Heart left ventricle (tissue), 16 donors: ENCODE measurements around the gene VWC2. TPM values are rescaled to one million over a fixed set of nuclear protein-coding genes. Genes with fewer than 3 reads are reported as not detected.

ENCODE experiments used
- ATAC-seq, 4 donors: fragments of 200-7000 bp; cut with Tn5 transposase; one replicate each; pipeline ENCODE4 v1.9.1; 2020 to 2022; ENCODE audit warnings: moderate library complexity in 4 of 4, mild to moderate bottlenecking in 3 of 4, moderate number of reproducible peaks in 1 of 4
- DNase-seq, 5 donors: peaks; one replicate each; pipeline ENCODE4 v3.0.0-alpha.2; 2020
- H3K27ac ChIP-seq, 12 donors: fragments of 200-600 bp; sonication (generic) in 4 of 12; one replicate each; pipeline versions ENCODE4 v1.5.0 to v1.8.0; 2016 to 2022; ENCODE audit warnings: mild to moderate bottlenecking in 2 of 12
- H3K27me3 ChIP-seq, 9 donors: fragments of 200-600 bp; sonication (generic) in 2 of 9; one replicate each; pipeline versions ENCODE4 v1.5.1 to v1.8.0; 2016 to 2022; ENCODE audit warnings: mild to moderate bottlenecking in 3 of 9
- H3K36me3 ChIP-seq, 9 donors: fragments of 200-600 bp; sonication (generic) in 2 of 9; one replicate each; pipeline versions ENCODE4 v1.5.0 to v1.8.0; 2018 to 2022; ENCODE audit warnings: mild to moderate bottlenecking in 2 of 9
- H3K4me1 ChIP-seq, 12 donors: fragments of 200-600 bp; sonication (generic) in 4 of 12; one replicate each; pipeline versions ENCODE4 v1.5.0 to v1.8.0; 2016 to 2022; ENCODE audit warnings: mild to moderate bottlenecking in 3 of 12
- H3K4me3 ChIP-seq, 12 donors: fragments of 200-600 bp; sonication (generic) in 4 of 12; one replicate each; pipeline versions ENCODE4 v1.5.0 to v1.8.0; 2017 to 2022; ENCODE audit warnings: mild to moderate bottlenecking in 9 of 12, moderate library complexity in 4 of 12
- H3K9me3 ChIP-seq, 12 donors: fragments of 200-600 bp; sonication (generic) in 4 of 12; one replicate each; pipeline versions ENCODE4 v1.5.0 to v1.8.0; 2016 to 2022; ENCODE audit warnings: mild to moderate bottlenecking in 1 of 12
- CTCF ChIP-seq, 12 donors: fragments of 200-600 bp; sonication (generic) in 4 of 12; IDR thresholded peaks; one replicate each; pipeline versions ENCODE4 v1.5.0 to v1.8.0; 2018 to 2022; ENCODE audit warnings: antibody characterized with exemption in 12 of 12, mild to moderate bottlenecking in 5 of 12
- POLR2A ChIP-seq, 2 donors: fragments of 450-650 bp; IDR thresholded peaks; one replicate each; pipeline ENCODE4 v1.6.1; 2017; ENCODE audit warnings: antibody characterized with exemption in 2 of 2, mild to moderate bottlenecking in 2 of 2, moderate library complexity in 2 of 2
- WGBS, 4 donors: extraction: QIAGEN DNeasy Blood & Tissue Kit in 2 of 4; methylation state at CpG; one replicate each; pipeline versions ENCODE4 v1.1.5 to v1.1.7; 2013 to 2018; 5-methylcytosine and 5-hydroxymethylcytosine counted together
- intact Hi-C, 10 donors: fragments of 100-400 bp; cut with DNase I; formaldehyde crosslinking; loops; one replicate each; pipeline versions ENCODE4 v1.11.1 to v1.14.2; 2022
- polyA plus RNA-seq, 2 donors: library from polyadenylated mRNA; stranded (reverse); fragments of 200-250 nt; gene quantifications; one replicate each; pipeline ENCODE4 v1.2.3, GENCODE V29; 2013
- total RNA-seq, 9 donors: library from RNA; depleted of rRNA in 2 of 9; stranded (reverse); fragments of >200 nt in 2 of 9; fragmentation: NEBNext Ultra II Directional in 3 of 9; extraction: Animal tissue kit (Norgen Biotek cat#: 25700) in 3 of 9; gene quantifications; one replicate each; pipeline versions ENCODE4 v1.1.0 to v1.2.4, GENCODE V29; 2016 to 2023
- donor health status: ischemic (EF 13 %, LVEDD 7.1; RV severe dilation, severe dysfunction).
- donor health status: healthy with polysubstance abuse.
- donor health status: DM: no; HTN: yes; CAD: no.
- donor health status: DM: no; HTN: no; CAD: no.
- donor health status: ischemic (EF 25% LVEDD 6.9; RV normal size, moderate dysfunction).
- donor health status: ischemic (EF 25% LVEDD 5.7; RV mildly dilated, moderate dysfunction).
- donor health status: healthy.
- donor health status: DM: yes; HTN: yes; CAD: no.
- donor health status: ischemic (EF 35%, LVEDD 5.7; RV mildly dilated, moderate dysfunction).
- donor health status: nonischemic (EF 11% LVEDD 7.7; RV severe dilation, severe dysfunction).
- donor health status: DM: yes; HTN: yes; CAD: no.
- donor health status: PGD.
- donor health status: ischemic (EF 29% LVEDD 5.4; RV normal size, mild dysfunction).
- donor health status: nonischemic (EF 23%, LVEDD 6.1; RV moderate dilation, normal function).

Gene VWC2
- total and polyA plus RNA-seq, 11 donors = 2.3 to 10.1 (median 6.7) TPM

- TF ChIP-seq CTCF (IDR thresholded peaks at IDR 0.05) = no peak
- no peak for TF ChIP-seq POLR2A (IDR thresholded peaks at IDR 0.05)
- peaks cover 0 to 8% (median 0%) of the 10 kb centered on the region in 9 donors for H3K36me3 ChIP-seq
- H3K4me1 ChIP-seq = peaks cover 0 to 5% (median 0%) of the 10 kb centered on the region in 12 donors
- H3K27ac ChIP-seq = peak overlapping the region in 1 of 12 donors; percentile 62
- no peak for DNase-seq
- intact Hi-C loops = no loop called here
- H3K9me3 ChIP-seq = no peaks in the 10 kb centered on the region
- peak in 3 of 4 donors; percentile 70 to 91 (median 75) for ATAC-seq
- 79 to 89% (median 84%) methylated on average over 4 of the region's 4 CpGs for WGBS, 4 donors
- H3K27me3 ChIP-seq = no peaks in the 10 kb centered on the region
- H3K4me3 ChIP-seq = no peak overlapping the region
Measured at GRCh38 chr7:49803812-49804211, 30.4 kb downstream of the VWC2 start.

GRCh38 chr7:49805371-49806007, 32.1 kb downstream of the VWC2 start:
- Histone ChIP-seq H3K27ac (no peak overlapping the region), H3K9me3 (no peaks in the 10 kb centered on the region), H3K4me1 (no peaks in the 10 kb centered on the region), H3K36me3 (peaks cover 0 to 8% (median 0%) of the 10 kb centered on the region in 9 donors), H3K27me3 (no peaks in the 10 kb centered on the region), H3K4me3 (no peak overlapping the region)
- 50 to 71% (median 59%) methylated on average over 2 of the region's 2 CpGs for WGBS, 4 donors
- TF ChIP-seq POLR2A (IDR thresholded peaks at IDR 0.05) (no peak), CTCF (IDR thresholded peaks at IDR 0.05) (no peak)
- ATAC-seq (no peak), DNase-seq (no peak)
- intact Hi-C loops = no loop called here

GRCh38 chr7:49812534-49812933, 39.1 kb downstream of the VWC2 start:
- Histone ChIP-seq H3K4me3 (no peak overlapping the region), H3K36me3 (no peaks in the 10 kb centered on the region), H3K27ac (no peak overlapping the region), H3K27me3 (no peaks in the 10 kb centered on the region), H3K4me1 (peaks cover 0 to 13% (median 0%) of the 10 kb centered on the region in 12 donors), H3K9me3 (no peaks in the 10 kb centered on the region)
- ATAC-seq (no peak), DNase-seq (no peak)
- no peak for TF ChIP-seq POLR2A (IDR thresholded peaks at IDR 0.05)
- intact Hi-C loops = no loop called here

GRCh38 chr7:49817279-49817678, 43.8 kb downstream of the VWC2 start:
- Histone ChIP-seq H3K27ac (no peak overlapping the region), H3K36me3 (no peaks in the 10 kb centered on the region), H3K4me1 (peaks cover 0 to 16% (median 1%) of the 10 kb centered on the region in 12 donors), H3K27me3 (no peaks in the 10 kb centered on the region), H3K4me3 (no peak overlapping the region), H3K9me3 (no peaks in the 10 kb centered on the region)
- no peak for DNase-seq
- 37 to 65% (median 50%) methylated on average over 1 of the region's 1 CpG for WGBS, 4 donors
- TF ChIP-seq CTCF (IDR thresholded peaks at IDR 0.05) = no peak
- no peak for TF ChIP-seq POLR2A (IDR thresholded peaks at IDR 0.05)
- intact Hi-C loops = no loop called here
- peak in 2 of 4 donors; percentile 57 to 58 for ATAC-seq

GRCh38 chr7:49821181-49821580, 47.7 kb downstream of the VWC2 start:
- no peak overlapping the region for H3K4me3 ChIP-seq
- peaks cover 0 to 8% (median 0%) of the 10 kb centered on the region in 12 donors for H3K9me3 ChIP-seq
- no peaks in the 10 kb centered on the region for H3K27me3 ChIP-seq
- ATAC-seq = no peak
- no peak overlapping the region for H3K27ac ChIP-seq
- peaks cover 0 to 24% (median 5%) of the 10 kb centered on the region in 12 donors for H3K4me1 ChIP-seq
- TF ChIP-seq POLR2A (IDR thresholded peaks at IDR 0.05) (no peak), CTCF (IDR thresholded peaks at IDR 0.05) (no peak)
- no peak for DNase-seq
- intact Hi-C loops = no loop called here
- H3K36me3 ChIP-seq = no peaks in the 10 kb centered on the region
